HG02981 (cell line): ENCODE measurements around the gene SHB.

Experiments used
- ATAC-seq: cut with Tn5 transposase; IDR thresholded peaks from one replicate; pipeline ENCODE4 v1.9.1; 2021; ENCODE audit warnings: mild to moderate bottlenecking, moderate library complexity; ENCODE audit not compliant: unreplicated experiment

Gene SHB

DNA sequence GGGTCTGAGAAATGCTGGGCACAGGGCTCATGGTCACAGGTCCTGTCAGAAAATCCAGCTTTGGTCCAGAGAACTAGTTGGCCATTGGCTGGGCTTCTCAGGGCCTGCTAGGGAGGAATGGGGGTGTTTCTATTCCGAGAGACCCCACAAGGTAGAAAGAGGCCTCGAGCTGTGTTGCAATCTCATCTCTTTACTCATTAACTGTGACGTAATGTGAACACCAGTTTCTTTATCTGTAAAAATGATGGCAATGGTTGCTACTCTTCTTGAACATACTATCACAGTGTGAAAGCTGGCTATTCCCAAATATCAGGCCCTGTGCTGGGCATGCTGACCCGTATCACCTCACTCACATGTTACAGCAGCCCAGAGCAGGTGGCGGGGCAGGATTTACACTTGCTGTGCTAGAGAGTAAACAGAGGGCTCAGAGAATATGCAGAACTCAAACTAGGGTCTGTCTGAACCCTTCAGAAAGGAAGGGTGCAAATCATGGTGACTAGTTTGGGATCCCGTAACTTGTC, 129.4 kb downstream of the SHB start:
- ATAC-seq: no peak

DNA sequence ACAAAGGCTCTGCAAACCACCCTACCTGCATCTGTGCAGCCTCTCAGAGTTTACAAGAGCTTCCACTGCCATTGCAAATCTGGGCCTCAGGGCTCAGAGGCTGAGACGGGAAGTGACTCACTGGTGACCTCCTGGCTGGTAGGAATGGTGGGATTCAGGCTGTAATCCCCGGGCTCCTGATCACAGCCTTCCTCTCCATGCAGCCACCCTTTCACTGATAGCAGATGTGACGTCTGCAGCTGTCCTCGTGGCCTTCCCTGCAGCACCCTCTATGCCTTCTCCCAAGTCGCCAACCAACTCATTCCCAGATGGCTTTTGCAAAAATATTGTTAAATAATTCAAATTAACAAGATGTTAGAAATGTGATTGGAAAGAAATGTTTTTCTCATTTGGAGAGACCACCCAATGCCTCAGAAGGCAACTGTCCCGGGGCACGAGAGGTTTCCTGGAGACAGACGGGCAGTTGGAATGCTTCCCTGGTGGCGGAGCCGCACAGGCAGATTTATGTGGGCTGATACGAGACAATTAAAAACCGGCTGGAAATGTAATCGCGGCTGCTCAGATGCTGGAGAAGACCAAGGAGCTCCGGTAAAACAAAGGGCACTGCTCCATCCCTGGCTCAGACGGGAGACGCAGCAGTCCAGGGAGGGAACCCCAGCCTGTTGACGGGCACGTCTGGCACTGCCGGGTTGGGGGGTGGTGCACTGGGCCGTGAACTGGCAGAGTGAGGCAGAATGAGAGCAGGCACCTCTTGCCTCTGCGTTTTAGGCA, 130.7 kb downstream of the SHB start:
- ATAC-seq: no peak

DNA sequence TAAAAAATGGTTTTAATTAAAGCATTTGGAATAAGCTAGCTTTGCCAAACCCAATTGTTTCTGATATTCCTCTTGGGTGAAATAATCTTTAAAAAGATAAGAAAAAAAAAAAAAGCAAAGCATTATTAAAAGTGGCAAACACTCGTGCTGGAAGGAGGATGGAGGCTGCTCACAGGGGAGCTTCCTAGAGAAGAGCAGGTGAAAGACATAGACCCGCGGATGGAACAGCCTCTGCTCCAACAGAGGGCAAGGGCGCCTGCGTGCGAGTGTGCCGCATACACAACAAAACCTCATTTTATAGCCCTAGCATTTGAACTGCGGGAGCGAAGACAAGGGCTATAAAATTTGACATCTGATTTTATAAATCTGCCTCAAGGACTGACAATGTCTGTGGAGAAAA, 131.7 kb downstream of the SHB start:
- ATAC-seq: no peak

DNA sequence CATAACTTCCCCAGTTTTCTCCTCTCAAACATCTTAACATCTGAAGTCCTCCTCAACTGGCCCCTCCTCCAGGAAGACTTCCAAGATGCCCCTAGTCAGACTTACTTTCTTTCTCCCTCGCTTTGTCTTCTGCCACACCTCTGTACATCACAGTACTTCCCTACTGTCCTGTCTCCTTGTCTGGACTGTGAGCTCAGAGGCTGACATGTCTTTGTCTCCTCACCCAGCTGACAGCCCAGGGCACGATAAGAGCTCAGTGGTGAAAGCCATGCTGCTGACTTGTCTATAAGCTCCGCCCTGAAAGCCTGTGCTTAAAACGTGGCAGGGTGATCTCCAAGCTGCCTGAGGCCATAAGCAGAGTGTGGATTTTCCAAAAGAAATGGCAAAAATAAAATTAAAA, 132.1 kb downstream of the SHB start:
- no peak for ATAC-seq

DNA sequence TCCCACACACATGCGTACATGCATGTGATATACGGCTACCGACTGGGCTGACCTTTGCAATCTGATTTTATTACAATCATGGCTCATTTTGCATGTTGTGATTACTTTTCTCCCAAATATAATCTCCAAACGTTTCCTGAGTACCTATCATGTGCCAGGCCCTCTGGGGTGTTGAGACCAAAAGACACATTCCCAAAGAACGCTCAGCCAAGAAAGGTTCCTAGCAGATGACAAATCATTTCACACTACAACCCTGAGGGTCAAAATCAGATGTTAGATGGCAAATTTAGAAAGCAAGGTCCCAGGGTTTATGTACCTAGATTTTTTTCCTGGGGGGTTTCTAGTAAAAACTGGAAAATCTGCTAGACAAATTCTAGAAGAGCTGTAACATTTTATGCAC, 132.7 kb downstream of the SHB start:
- ATAC-seq: no peak

DNA sequence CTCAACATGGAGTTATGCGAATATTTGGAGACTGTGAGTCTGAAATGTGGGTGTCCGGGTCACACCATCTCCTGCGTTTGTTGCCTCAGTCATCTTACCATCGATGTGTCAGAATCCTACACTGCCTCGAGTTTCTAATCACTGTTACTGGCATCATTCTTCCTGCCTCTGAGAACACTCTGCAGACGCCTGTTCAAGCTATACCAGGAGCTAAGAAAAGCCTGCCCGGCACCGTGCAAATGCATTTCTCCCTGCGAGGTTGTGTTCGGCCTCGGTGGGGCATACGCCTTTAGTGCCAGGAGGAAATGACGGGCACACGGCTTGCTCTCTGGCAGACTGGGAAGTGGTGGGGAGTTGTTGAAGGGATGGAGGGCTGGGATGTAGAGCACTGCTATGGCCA, 133.9 kb downstream of the SHB start:
- ATAC-seq: no peak

DNA sequence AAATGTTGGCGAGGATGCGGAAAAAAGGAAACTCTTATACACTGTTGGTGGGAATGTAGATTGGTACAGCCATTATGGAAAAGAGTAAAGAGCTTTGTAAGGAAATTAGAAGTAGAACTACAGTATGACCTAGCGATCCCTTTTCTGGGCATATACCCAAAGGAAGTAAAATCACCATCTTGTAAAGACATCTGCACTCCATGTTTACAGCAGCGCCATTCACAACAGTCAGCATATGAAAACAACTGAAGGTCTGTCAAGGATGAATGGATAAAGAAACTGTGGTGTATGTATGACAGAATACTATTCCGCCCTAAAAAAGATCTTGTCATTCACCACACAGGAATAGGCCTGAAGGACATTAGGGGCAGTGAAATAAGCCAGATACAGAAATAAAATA, 137.4 kb downstream of the SHB start:
- no peak for ATAC-seq

DNA sequence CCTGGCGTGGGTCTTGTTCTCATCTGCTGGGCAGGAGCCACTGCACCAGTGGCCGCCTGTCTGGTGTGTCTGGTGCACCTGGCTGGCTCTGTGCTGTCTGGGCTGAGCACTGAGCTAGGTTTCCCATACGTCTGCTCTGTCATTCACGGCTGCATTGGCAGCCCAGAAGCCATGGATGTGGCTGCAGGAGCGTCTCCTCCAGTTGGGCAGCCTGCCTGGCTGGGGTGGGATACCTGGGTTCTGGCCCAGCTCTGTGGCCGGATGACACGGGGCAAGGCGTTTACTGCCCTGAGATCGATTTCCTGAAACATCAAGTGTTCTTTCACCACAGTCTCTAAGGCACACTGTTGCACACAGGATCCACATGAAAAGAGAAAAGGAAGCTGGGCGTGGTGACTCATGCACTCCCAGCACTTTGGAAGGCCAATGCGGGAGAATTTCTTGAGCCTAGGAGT, 139.6 kb downstream of the SHB start:
- ATAC-seq: no peak

DNA sequence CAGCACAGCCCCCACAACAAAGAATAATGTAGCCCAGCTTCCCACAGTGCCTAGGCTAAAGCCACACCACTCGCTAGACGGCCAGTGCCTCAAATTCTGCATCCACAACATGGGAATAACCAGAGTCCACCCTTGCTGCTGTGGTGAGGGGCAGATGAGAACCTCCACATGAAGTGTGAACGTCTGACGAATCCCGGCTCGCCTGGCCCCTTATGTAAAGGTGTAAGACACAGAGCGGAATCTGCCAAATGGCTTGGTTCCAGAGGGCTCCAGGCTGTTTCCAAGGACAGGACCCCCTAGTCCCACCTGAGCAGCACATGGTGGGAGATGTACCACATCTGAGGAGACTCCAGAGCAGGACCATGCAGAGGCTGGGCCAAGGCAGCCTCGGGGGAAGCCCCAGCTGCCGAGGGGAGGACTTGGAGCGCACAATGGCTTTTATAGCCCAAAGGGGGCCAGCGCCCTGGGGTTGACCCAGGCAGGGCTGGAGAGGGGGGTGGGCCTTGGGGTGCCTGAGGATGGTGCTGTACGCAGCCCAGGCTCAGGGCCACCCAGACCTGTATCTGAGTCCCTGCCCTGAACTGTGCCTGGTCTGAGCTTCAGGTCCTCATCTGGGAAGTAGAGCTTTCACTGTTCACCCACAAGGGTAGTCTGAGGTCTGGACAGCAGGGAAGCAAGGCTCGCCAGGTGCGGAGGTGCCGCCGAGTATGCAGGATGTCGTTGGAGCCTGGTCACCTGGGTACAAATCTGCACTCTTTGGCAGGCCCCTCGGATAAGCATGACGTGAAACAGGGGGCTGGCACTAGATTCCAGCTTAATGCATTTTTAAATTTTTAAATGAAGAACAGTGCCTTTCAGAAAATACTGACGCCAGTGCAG, 140.2 kb downstream of the SHB start:
- no peak for ATAC-seq

DNA sequence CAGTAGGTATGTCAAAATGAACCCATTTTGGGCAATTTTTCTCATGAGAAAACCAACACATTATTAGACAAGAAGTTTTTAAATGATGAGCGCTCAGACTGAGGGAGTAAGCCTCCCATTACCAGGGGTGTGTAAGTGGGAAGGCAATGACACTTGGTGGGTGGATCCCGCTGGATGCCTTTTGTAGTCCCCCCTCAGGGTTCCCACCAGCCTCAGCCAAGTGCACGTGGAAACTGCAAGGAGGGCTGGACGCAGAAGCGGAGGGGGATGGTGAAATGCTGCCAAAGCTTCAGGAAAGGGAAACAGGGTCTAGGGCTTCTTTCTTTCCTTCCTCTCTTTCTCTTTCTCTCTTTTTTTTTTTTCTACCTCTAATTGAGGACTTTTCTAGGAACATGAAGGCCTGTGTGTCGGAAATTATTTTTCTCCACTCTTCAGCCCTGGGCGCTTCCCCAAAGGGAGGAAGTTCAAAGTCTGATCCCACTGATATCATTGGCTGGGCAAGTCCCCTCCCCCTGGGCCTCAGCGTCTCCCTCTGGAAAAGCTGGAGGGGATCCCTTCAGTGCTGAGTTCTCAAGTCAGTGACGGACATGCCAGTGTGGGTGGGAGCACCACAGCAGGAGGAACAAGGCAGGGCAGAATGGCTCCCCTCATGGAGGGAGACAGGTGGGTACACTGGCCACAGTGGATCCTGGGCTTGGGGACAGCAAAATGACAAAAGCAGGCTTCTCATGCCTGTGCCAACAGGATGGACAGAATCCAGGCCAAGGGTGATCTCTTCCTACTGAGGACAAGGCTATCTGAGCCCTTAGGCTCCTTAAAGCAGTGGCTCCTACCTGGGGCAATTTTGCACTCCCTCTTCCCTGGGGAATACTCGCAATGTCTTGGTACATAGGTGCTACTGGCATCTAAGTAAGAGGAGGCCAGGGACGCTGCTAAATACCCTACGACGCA, 141.2 kb downstream of the SHB start:
- ATAC-seq: no peak

DNA sequence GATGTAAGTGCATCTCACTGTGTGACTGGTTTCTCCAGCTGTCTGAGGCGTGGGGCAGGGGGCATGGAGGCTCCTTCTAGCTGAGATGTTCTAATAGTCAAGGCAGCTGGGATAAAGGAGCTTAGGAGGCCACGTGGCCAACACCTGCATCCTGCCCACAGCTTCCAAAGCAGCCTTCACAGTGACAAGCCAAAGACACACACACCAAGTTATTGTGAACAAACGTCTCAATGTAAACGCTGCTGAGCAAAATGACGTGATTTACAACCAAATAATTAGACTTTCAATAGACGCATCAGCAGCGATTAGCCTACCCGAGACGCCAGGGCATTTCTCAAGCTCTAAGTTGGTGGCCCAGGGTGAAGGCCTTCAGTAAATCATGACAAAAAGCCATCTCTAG, 141.9 kb downstream of the SHB start:
- no peak for ATAC-seq

DNA sequence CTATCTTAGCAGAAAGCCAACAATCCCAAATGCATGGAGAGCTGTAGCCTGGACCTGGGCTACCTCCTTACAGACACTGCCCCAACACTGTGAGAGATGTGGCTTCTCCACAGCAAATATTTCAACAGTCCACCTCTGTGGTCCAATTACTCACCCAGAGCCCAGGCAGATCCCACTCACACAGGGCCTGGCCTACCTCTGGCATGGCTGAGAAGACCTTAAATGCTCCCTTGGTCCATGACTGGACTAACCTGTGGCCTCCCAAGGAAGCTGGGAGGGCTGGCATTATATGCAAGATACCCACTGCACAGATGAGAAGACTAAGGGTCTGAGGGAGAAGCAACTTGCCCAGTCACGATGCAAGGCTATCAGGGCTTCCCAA, 142.3 kb downstream of the SHB start:
- no peak for ATAC-seq

DNA sequence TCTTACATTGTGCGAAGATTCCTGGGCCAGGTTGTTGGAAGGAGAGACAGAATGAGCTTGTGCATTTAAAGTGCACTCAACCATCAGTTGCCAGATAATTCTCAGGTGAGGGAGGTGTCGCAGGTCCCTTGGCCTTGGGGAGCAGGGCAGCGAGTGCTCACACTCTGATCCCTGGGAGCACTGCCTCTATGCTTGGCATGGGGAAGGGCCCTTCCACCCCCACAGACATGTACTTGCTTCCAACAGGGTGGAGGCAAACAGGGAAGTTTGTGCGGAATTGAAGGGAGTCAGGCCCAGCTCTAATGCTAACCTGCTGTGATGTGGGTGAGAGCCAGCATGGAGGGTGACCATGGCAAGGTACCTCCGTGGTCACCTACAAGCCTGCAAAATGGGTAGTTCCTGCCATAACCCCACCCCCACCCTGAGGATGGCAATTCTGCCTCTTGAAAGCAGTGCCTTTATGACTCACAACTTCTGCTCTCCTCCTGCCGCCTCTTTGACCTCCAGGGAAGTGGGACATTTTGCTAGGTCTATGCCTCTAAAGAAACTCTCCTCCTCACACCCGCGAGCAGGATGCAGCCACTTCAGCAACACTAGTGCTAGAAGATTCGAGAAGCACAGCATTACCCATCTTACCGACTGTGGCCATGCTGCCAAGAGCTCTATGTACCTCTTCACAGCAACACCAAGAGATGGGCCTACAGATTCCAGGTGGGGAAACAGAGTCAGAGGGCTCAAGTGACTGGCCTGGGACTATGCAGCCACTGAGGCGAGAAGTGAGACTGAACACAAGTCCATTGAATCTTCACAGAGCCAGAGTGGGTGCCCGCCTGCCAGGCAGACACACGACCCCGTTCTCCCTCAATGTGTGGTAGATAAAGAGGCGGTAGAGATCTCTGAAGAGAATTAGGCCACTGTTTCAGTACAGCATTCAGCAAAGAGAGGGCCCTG, 143.0 kb downstream of the SHB start:
- no peak for ATAC-seq

DNA sequence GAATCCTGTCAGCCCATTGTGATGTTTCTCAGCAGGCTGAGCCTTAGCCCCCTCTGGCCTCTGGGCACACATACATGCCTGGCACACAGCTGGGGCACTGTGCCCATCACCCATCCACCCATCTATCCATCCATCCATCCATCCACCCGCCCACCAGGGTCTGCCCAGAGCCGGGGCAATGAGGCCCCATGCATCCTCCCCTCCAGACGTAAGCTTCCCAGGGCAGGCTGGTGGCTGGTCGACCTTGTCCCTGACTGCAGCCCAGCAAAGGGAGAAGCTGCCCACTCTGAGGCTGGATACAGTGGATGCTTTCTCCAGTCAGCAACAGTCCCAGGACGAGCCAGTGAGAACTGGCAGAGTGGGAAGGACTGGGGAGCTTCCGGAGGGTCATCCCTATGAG, 144.0 kb downstream of the SHB start:
- ATAC-seq: no peak

DNA sequence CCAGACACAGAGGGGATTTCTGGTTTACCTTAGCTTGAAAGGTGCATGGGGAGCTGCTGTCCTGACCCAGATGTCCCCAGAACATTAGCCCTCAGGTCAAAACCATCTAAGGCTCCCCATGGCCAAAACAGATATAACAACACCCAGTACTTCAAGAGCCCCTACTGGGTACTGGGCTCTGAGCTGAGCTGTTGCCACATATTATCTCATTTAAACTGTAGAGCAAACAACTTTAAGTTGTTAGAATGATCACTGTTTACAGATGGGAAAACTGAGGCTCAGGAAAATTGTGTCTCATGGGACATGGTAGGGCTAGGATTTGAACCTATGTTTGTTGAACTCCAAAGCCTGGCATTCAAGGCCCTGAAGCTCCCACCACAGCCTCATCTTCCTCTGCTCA, 144.5 kb downstream of the SHB start:
- ATAC-seq: no peak

DNA sequence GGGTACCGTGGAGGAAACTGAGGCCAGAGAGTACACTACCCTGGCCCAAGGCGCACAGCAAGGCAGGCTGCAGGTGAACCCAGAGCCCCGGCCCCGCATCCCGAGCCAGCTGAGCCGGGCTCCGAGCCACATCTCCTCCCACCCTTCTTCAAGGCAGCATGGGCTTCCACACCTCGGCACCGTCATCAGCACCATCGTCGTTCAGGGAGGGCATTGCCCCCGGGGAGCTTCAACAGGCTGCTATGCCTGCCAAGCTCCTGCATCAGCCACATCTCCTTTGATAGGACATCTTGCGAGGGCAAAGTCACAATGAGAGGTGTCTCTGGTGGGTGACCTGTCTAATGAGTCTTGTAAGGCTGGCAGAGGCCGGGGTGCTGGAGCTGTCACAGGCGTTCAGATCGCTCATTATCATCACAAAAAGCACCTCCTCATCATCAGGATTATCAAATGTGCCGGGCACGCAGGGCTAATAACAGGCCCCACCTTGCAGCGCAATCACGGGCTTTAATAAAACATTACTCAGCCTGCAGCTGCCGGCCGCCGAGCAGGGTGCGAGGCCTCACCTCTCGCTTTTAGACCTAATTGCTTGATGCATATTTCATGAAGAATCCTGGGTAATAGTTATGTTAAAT, 145.1 kb downstream of the SHB start:
- no peak for ATAC-seq

DNA sequence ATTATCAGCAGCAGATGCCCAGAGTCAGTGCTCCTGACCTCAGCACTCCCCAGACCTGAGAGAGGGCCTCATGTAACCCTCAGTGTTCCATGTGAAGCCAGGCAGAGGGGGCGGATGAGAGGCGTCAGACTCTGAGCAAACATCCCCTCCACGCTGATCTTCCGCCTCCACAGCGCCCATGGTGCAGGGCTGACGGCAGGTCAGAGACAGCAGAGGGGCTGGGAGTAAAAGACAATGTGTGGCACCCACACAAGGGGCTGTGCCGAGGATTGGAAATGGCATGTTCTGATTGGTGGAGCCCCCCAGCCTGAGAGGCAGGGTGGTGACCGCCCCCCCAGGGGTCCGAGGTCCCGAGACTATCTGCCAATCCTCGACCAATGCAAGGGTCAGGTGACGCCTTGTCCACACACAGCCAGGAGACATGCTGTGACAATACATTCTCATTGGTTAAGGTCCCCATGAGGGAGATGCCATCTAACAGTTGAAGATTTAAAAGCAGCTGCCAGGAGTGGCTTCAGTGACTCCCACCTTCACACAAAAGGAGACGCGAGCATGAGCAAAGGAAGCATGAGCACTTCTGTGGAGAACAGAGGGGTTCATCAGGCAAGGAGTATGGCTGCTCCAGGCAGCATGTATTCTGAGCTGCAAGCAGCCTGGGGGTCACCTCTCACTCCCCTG, 145.8 kb downstream of the SHB start:
- no peak for ATAC-seq

DNA sequence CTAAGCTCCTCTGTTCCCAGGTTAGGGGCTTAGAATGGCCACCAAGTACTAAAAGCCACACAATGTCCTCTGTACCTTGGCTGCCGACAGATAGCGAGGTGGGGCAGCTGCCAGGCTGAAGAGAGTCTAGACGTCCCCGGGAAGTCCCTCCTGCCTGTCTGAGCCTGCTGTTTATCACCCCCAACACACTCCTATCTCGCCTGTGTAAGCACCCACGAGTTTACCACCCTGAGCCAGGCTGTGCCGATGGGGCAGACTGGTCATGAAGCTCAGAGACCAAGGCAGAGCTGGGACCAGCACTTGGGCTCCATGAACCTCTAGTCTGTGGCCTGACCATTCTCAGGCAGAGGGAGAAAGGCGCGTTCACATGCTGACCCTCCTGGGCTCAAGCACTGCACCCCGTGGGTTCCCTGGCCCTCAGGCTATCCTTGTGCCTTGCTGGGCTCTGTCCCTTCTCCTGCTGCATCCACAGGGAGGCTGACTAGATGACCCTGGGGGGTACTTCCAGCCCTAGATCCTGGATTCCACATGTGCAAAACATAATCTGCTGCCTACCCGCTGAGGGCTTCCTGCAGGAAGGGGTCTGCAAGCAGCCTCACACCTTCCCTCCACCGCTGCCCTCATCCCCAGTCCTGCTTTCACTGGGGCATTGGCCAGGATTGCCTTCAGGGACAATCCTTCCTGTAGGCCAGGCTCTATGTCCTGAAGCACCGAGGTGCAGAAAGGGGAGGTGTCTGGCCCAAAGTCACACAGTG, 146.5 kb downstream of the SHB start:
- no peak for ATAC-seq
